GM21367 (cell line): ENCODE data around the gene EIF4ENIF1.
"Not testable (repeated sequence)": the region's sequence is repeated elsewhere in the genome, so short reads cannot be mapped to it uniquely, and the experiment has no call there.

Experiments used
- ATAC-seq: cut with Tn5 transposase; IDR thresholded peaks from one replicate; pipeline ENCODE4 v1.9.1; 2021; ENCODE audit not compliant: unreplicated experiment

Gene EIF4ENIF1, protein sequence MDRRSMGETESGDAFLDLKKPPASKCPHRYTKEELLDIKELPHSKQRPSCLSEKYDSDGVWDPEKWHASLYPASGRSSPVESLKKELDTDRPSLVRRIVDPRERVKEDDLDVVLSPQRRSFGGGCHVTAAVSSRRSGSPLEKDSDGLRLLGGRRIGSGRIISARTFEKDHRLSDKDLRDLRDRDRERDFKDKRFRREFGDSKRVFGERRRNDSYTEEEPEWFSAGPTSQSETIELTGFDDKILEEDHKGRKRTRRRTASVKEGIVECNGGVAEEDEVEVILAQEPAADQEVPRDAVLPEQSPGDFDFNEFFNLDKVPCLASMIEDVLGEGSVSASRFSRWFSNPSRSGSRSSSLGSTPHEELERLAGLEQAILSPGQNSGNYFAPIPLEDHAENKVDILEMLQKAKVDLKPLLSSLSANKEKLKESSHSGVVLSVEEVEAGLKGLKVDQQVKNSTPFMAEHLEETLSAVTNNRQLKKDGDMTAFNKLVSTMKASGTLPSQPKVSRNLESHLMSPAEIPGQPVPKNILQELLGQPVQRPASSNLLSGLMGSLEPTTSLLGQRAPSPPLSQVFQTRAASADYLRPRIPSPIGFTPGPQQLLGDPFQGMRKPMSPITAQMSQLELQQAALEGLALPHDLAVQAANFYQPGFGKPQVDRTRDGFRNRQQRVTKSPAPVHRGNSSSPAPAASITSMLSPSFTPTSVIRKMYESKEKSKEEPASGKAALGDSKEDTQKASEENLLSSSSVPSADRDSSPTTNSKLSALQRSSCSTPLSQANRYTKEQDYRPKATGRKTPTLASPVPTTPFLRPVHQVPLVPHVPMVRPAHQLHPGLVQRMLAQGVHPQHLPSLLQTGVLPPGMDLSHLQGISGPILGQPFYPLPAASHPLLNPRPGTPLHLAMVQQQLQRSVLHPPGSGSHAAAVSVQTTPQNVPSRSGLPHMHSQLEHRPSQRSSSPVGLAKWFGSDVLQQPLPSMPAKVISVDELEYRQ

DNA sequence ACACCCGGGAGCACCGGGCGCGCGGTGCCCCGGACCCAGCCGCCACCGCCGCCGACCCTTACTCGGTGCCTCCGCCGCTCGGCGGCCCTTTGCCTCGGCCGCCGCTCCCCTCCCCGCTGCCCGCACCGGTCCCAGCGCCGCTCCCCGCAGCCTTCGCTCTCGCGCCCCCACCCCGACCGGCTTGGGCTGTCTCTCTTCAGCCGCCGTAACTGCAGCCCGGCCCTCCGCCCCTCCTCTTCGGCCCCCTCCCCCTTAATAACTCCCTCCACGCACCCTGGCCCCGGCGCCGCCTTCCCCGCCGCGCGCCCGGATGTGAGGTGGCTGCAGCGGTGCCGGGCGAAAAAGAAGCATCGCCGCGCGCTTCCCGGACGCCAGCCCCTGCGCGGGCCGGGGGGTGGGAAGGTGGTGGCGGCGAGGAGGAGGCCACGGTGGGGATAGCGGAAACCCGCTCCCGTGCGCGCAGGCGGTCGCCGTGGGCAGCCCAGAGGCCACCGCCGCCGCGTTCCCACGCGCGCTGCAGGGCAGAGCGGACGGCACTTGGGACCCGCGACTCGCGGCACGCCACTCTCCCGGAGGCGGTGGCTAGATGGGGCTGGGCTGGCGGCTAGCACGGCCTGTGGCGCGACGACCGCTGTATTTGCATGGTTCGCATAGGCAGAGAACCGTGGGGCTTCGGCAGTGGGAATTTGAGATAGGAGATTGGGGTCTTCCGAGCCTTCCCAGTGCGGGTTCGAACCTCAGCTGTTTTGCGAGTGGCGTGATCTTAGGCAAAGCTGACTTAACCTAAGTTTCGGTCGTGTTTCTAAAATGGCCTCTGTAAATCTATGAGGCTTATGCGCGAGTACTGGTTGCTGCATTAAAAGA, at the start of gene EIF4ENIF1:
TSS of gene EIF4ENIF1 (minus strand) at position 211 of the 864 bp plus-strand sequence. CDS start 1,124 bp downstream, outside the sequence.
- no peak for ATAC-seq

DNA sequence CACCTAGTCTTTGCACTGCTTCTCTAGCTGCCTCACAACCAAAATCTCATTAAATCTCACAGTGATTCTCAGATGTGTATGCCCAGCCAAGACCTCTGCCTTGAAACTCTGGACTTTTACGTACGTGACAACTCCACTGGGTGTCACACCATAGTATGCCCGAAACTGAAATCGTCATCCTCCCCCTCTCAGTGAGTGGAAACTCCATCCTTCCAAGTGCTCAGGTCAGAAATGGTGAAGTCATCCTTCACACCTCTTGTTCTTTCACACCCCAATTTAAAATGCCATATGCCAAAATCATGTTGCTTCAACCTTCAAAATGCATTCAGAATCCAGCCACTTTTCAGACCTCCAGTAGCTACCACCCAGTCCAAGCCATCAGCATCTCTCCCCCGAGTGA, 49.2 kb upstream of the EIF4ENIF1 start:
- no peak for ATAC-seq

DNA sequence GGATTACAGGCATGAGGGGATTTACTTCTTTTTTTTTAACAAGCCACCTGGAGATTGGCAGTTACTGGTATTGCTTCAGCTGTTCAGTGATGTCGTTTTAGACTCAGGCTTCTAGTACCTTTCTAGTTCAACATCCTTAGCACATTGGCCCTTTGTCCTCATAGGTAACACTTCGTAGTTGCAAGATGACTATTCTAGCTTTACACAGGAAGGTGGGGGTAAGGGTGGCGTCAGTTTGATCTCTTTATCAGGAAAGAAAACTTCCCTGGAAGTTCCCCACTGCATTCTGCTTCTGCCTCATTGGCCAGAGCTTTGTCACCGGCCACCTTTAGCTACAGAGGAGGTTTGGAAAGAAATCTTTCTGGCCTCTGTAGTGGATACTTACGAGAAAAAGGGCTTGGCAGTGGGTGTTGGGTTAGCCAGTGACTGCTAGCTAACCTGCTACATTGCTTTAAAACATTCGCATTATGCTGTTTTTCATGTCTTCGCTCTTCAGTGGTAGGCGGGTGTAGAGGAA, 47.4 kb upstream of the EIF4ENIF1 start:
- no peak for ATAC-seq

DNA sequence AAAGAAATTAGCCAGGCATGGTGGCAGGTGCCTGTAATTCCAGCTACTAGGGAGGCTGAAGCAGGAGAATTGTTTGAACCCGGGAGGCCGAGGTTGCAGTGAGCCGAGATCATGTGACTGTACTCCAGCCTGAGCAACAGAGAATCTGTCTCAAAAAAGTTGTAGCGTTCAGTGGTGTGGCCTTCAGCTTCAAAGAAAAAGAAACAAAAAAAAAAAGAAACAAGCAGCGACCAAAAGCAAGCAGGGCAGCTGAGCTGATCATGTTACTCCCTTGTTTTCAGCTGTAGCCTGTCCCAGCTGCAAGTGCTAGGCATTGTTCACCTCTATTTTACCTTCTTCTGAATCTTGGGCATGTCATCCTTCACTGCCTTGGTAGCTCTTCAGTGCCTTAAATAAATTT, 43.7 kb upstream of the EIF4ENIF1 start:
- no peak for ATAC-seq

DNA sequence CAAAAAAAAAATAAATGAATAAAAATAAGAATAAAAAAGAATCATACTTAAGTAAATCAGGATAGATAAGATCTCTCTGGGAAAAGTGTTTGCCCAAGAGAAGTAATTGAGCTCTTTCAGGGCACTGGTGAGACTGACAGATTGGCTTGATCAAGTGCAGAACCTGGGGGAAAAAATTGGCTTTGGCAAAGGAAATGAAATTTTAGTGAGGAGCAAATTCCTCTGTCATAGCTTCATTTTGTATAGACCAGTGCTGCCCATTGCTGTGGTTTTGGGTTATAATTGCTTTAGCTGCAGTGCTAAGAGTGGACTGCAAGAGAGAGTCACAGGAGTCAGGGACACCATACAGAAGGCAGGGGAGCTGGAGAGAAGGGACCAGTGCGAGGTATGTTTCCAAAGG, 42.4 kb upstream of the EIF4ENIF1 start:
- ATAC-seq, result no peak

DNA sequence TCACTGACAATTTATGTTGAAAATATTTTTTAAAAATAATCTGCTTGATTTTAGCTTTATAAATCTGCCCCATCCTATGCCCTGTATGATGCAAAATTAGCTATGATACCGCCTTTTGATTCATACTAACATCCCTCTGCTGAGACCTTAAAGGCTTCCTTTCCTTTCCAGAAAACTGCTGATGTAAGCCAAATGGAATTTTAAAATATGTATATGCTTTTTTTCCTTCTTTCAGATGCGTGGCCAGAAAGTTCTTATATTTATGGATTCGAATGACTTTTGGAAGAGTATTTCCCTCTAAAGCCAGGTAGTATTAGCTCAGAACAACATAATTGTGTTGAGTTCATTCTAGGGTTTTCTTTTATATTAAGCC, 41.2 kb upstream of the EIF4ENIF1 start:
- no peak for ATAC-seq

DNA sequence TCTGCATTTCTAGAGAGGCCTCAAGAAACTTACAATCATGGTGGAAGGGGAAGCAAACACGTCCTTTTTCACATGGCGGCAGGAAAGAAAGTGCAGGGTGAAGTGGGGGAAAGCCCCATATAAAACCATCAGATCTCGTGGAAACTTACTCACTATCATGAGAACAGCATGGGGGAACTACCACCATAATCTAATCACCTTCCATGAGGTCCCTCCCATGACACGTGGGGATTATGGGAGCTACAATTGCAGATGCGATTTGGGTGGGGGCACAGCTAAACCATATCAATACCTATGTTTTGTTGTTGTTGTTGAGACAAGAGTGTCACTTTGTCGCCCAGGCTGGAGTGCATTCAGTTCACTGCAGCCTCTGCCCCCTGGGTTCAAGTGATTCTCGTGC, 36.6 kb upstream of the EIF4ENIF1 start:
- no peak for ATAC-seq

DNA sequence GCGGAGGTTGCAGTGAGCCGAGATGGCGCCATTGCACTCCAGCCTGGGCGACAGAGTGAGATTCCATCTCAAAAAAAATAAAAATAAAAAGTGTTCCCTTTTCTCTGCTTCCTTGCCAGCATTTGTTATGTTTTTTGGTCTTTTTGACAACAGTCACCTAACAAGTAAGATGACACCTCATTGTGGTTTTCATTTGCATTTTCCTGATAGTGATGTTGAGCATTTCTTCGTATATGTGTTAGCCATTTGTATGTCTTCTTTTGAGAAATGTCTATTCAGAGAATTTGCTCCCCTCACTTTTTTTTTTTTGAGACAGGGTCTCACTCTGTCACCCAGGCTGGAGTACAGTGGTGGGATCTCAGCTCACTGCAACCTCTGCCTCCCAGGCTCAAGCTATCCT, 34.5 kb upstream of the EIF4ENIF1 start:
- ATAC-seq, result not testable (repeated sequence)

DNA sequence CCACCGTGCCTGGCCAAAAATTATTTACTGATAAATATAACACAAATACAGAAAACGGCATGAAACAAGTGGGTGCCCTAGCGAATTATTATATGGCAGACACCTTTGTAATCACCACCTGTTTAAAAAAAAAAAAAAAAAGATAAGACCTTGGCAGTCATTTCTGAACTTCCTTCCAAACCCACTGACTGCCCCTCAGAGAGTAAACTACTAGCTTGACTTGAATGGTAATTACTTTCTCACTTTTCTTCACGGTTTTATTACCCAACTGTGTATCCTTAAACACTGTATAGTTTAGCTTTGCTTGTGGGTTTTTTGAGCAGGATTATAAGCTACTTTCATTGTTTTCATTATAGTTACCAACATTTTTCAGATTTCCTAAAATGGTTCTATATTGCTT, 30.4 kb upstream of the EIF4ENIF1 start:
- ATAC-seq, result no peak

DNA sequence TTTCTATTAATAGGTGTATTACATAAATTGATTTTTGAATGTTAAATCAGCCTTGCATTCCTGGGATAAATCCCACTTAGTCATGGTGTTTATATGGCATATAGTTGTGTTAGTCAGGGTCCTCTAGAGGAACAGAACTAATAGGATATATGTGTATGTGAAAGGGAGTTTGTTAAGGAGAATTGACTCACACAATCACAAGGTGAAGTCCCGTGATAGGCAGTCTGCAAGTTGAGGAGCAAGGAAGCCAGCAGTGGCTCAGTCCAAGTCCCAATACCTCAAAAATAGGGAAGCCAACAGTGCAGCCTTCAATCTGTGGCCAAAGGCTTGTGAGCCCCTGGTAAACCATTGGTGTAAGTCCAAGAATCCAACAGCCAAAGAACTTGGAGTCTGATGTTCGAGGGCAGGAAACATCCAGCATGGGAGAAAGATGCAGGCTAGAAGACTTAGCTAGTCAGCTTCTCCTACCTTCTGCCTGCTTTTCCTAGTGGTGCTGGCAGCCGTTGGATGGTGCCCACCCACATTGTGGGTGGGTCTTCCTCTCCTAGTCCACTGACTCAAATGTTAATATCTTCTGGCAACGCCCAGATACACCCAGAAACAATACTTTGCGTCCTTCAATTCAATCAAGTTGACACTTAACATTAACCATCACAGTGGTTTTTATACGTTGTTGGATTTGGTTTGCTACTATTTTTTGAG, 19.6 kb upstream of the EIF4ENIF1 start:
- ATAC-seq, result no peak

DNA sequence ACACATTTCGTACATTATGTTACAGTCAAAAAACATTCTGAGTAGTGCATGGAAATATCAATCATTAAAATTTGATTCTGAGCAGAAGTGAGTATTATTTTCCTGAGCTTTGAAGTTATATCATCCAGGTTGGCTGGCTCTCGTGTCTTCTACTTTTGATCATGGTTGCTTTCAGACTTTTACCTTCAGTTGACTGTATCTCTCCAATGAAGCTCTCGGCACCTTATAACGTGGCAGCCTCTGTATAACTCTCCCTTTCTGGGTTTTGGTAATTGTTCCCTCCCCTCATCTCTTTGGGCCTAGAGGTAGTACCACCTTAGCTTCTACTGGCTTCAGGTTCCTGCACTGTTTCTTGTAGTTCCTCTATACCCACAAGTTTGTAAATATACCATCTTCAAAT, 18.9 kb upstream of the EIF4ENIF1 start:
- ATAC-seq, result no peak

DNA sequence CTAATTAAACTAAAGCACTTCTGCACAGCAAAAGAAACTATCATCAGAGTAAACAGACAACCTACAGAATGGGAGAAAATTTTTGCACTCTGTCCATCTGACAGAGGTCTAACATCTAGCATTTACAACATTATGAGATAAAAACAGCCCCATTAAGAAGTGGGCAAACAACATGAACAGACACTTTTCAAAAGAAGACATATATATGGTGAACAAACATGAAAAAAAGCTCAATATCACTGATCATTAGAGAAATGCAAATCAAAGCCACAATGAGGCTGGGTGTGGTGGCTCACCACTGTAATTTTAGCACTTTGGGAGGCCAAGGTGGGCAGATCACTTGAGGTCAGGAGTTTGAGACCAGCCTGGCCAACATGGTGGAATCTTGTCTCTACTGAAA, 17.9 kb upstream of the EIF4ENIF1 start:
- ATAC-seq, result not testable (repeated sequence)

DNA sequence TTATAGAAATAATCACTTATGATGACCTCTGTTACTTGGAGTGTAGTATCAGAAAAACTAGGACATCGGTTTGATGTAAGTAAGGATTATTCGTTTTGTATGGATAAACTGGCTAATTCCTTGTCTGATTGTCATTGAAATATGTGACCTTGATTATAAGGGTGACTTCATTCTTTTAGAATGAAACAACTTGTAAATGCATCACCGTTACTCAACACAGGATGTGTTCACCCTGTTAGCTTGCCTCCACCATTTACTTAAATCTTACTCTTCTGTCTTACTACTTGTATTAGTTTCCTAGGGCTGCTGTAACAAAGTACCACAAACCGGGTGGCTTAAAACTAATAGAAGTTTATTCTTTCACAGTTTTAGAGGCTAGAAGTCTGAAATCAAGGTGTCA, 14.6 kb upstream of the EIF4ENIF1 start:
- ATAC-seq, result no peak

DNA sequence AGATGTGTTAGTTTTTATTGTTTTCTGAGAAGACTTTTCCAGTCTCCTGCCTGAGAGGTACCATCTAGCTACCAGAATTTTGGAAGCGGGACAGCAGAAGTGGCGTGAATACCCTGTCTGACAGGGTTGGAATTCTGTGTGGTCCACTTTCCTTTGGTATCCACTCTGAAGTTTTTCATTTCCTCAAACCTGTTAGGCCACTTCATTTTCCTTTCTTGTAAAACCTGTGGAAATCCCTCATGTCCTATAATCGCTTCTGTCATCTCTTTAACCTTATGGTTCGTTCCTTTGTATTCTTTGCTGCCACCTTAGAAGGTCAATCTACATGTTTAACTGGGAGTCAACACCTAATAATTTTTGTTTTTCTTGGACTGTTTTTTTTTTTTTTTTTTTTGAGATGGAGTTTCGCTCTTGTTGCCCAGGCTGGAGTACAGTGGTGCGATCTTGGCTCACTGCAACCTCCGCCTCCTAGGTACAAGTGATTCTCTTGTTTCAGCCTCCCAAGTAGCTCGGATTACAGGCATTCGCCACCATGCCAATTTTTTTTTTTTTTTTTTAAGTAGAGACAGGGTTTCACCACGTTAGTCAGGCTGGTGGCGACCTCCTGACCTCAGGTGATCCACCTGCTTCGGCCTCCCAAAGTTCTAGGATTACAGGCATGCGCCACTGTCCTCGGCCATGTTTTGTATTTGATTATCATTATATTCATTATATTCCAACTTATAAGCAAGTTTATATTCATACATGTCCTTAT, 13.7 kb upstream of the EIF4ENIF1 start:
- ATAC-seq, result no peak

DNA sequence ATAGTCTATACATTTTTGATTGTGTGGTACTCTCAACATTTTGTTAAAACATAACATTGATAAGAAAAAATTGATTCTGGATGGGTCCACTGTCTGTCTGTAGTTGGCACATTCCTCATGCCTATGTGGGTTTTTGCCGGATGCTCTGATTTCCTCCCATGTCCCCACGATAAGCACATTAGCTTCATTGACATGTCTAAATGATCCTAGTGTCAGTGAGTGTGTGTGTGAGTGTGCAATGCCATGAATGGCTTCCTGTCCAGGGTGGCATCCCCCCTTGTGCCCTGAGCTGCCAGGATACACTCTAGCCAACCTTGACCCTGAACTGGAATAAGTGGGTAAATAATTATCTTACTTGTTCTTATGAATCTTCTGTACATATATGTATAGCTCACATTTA, 12.1 kb upstream of the EIF4ENIF1 start:
- no peak for ATAC-seq

DNA sequence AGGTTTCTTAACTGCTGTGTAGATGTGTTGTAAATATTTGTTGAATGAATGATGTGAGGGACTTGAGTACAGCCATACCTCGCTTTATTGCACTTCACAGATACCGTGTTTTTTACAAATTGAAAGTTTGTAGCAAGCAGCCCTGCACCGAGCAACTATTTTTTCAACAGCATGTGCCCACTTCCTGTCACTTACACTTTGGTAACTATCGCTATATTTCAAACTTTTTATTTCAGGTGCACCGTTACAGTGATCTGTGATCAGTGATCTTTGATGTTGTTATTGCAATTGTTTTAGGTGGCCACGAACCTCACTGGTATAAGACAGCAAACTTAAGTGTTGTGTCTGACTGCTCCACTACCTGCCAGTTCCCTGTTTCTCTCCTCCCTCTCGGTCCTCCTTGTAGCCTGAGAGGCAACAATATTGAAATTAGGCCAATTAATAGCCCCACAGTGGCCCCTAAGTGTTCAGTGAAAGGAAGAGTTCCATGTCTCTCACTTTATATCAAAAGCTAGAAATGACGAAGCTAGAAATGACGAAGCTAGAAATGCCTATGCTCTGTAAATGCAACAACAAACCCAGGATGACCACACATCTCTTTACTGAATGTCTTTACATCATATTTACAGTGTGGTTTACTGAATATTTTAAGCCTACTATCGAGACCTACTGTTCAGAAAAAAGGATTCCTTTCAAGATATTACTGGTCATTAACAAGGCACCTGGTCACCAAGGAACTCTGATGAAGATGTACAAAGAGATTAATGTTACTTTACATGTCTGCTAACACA, 7.7 kb upstream of the EIF4ENIF1 start:
- ATAC-seq, result no peak

DNA sequence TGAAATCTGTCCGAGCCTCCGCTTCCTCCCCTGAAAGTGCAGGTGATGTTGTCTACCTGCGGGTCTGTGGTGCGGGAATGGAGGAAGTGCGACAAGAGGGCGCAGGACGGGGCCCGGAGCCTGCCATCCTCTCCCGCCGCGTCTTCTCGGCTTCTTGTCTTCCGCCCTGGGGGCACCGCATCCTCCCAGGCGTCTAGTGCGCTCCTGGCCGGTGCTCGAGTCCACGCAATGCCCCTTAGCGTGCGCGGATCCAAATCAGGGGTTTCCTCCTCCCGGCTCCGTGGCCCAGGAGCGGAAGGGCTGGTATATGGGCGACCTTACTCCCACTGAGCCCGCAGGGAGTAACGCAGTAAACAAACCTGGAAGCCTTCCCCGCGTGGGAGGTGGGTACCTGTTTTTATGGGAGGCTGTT, 7.1 kb upstream of the EIF4ENIF1 start:
- ATAC-seq, result peak; percentile 6

DNA sequence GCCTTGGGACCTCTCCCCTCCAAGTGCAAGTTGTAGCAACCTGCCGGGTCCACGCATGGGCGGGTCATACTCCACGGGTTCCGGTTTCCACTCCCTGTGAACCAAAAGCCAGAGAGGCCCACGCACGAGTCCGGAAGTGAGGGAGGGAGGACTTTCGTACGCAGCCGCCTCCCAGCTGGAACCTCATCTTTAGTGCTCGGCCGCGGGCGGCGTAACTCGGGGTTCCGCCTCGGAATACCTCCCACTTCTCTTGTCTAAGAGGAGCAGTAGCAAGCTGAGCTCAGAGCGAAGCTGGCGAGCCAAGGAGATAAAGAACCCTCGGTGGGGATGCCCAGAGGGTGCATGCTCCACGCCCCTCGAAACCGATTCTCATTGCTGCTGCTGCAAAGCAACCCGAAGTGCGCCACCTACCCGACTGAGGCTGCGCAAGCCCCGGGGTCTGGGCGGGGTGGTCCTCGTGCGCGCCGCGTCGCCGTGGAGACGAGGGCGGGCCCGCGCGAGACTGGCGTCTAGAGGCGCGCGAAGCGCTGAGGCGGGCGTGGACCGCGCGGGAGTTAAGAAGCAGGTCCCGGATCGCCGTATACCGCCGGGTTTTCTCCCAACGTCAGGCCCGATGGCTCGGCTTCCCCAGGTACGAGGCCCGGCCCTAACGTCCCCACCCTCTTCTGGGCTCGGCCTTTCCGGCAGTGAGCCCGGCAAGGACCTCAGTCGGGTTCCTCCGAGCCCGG, 6.5 kb upstream of the EIF4ENIF1 start, which contains the start of gene SFI1:
TSS of gene SFI1 (plus strand) at position 530 of the 728 bp plus-strand sequence. CDS start 11,749 bp downstream, outside the sequence.
- peak; percentile 54 for ATAC-seq
